ENCODE results near the gene LUC7L.

The LUC7L gene

DNA sequence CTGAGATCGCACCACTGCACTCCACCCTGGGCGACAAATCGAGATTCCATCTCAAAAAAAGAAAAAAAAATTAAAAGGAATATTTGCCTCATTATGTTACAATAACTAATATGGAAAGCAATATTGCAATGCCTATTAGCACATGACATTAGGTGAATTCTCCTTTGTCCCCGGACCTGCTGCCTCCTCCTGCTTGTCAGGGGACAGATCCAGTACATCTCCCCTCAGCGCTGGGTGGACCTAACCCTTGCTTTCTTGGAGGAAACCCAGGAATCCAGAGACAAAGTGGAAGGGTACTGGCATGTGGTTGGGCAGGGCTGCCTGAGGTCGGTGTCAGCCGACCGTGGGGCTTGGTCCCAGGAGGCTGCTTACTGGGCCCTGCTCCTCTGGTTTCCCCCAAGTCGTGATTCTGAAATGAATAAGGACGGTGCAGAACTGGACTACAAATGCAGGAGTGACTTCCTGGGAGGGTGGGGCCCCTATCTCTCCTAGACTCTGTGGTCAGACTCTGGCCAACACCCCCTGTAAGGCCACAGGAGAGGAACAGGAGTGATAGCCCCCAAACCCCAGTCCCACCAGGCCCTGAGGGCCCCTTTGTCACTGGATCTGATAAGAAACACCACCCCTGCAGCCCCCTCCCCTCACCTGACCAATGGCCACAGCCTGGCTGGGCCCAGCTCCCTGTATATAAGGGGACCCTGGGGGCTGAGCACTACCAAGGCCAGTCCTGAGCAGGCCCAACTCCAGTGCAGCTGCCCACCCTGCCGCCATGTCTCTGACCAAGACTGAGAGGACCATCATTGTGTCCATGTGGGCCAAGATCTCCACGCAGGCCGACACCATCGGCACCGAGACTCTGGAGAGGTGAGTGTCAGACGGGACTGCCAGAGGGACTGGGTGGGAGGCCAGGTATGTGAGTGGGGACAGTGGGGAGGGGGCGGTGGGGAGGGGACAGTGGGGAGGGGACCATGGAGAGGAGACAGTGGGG, 76.8 kb downstream of the LUC7L start, which contains the start of gene HBZ:
HBZ (plus strand) TSS at position 504 of the 988 bp plus-strand sequence; CDS start at position 770, 266 bp downstream.
- no peak for FAIRE-seq
- DNase-seq (ENCODE audit: insufficient read length, low spot score): no peak
- TF ChIP-seq POLR2A (IDR thresholded peaks at IDR 0.05; ENCODE audit: low read depth, low read length): no peak

GRCh38 chr16:149024-149660, 80.1 kb downstream of the LUC7L start:
- no peak for FAIRE-seq
- no peak for DNase-seq (ENCODE audit: insufficient read length, low spot score)
- no peak for TF ChIP-seq POLR2A (IDR thresholded peaks at IDR 0.05; ENCODE audit: low read depth, low read length)

GRCh38 chr16:146646-147045, 82.6 kb downstream of the LUC7L start:
- FAIRE-seq (no peak), DNase-seq (ENCODE audit: insufficient read length, low spot score) (no peak)
- no peak for TF ChIP-seq POLR2A (IDR thresholded peaks at IDR 0.05; ENCODE audit: low read depth, low read length)

DNA sequence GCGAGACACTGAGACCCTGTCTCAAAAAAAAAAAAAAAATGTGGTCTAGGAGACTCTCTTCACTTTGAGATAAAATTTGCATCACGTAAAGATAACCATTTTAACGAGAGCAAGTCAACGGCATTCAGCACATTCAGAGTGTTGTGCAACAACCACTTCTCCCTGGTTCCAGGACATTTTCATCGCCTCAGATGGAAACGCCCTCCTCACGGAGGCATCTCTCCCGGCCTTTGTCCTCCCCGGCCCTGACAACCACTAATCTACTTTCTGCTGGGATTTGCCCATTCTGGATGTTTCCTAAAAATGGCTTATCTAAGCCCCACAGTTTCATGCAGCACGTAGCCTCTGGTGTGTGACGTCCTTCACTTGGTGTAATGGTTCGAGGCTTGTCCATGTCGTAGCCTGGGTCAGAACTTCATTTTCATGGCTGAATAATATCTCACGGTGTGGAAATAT, 84.4 kb downstream of the LUC7L start:
- no peak for DNase-seq (ENCODE audit: insufficient read length, low spot score)
- no peak for TF ChIP-seq POLR2A (IDR thresholded peaks at IDR 0.05; ENCODE audit: low read depth, low read length)
- no peak for FAIRE-seq

DNA sequence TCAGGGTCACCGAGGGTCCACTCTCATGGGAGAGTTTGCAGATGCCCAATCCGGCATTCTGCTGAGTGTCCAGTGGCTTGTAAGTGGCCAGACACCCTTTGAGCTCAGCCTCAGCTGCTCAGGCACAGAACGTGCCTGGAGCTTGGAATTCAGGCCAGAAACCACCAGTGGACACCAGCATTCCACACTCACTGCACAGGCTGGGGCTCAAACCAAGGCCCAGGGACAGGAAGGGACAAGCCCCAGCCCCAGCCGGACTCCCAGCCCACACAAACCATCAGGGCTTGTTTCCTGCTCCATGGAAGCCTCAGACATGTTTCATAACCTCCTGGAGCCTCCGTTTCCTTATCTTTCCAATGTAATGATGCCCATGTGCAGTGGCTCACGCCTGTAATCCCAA, 85.8 kb downstream of the LUC7L start:
- no peak for FAIRE-seq
- no peak for DNase-seq (ENCODE audit: insufficient read length, low spot score)
- no peak for TF ChIP-seq POLR2A (IDR thresholded peaks at IDR 0.05; ENCODE audit: low read depth, low read length)

DNA sequence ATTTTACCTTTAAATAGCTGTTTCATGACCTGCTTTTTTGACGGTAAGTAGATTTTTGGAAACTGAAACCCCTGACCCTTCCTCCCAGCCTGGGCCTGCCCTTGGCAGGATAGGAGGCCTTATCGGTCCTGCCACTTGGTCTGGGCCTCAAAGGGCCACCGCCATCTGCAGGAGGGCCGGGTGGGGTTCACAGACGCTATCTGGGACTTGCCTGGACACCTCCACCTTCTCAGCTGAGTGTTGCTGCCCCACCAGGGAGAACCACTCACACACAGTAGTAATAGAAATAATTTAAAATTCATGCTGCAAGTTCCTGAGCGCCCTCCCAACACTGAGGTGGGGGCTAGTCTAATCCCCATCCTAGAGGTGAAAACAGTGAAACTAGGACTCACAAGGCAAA, 86.2 kb downstream of the LUC7L start:
- FAIRE-seq (no peak), DNase-seq (ENCODE audit: insufficient read length, low spot score) (no peak)
- no peak for TF ChIP-seq POLR2A (IDR thresholded peaks at IDR 0.05; ENCODE audit: low read depth, low read length)

GRCh38 chr16:142405-142967, 86.8 kb downstream of the LUC7L start:
- FAIRE-seq: no peak

DNA sequence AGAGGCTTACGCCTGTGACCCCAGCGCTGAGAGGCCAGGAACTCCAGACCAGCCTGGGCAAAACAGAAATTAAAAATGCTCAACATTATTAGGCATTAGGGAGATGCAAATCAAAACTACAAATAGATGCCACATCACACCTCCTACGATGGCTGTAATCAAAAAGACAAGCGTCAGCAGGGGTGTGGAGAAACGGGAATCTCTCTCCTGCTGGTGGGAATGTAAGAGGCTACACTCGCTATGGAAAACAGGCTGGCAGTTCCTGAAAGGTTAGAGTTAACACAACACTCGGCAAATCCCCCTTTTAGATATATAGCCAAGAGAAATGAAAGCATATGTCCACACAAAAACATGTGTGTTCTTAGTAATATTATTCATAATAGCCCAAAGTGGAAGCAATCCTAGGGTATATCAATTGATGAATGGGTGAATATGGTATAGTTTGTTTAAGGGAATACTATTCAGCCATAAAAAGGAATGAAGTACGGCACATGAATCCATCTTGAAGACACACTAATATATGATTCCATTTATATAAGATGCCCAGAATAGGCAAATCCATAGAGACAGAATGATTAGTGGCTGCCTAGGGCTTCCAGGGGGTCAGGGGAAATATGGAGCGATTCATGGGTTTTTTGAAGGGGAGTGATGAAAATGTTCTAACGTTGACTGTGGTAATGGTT, 88.9 kb downstream of the LUC7L start:
- DNase-seq (ENCODE audit: insufficient read length, low spot score) (no peak), FAIRE-seq (no peak)
- no peak for TF ChIP-seq POLR2A (IDR thresholded peaks at IDR 0.05; ENCODE audit: low read depth, low read length)

More at GRCh38 chr16:142405-142967, 86.8 kb downstream of the LUC7L start:
- no peak for TF ChIP-seq POLR2A (IDR thresholded peaks at IDR 0.05; ENCODE audit: low read depth, low read length)
- DNase-seq (ENCODE audit: insufficient read length, low spot score): no peak

Data from H54 (cell line).